ENCODE measurements around the gene KCTD7. TPM values are rescaled to one million over a fixed set of nuclear protein-coding genes. Genes with fewer than 3 reads are reported as not detected.
"Not testable (repeated sequence)": the region's sequence is repeated elsewhere in the genome, so short reads cannot be mapped to it uniquely, and the experiment has no call there.

KCTD7 gene
- total and polyA plus RNA-seq, 10 of the 15 experiments (the other 5 are each of a cell fraction or from before 2014, with no cell fraction given) = 1.6 to 18.0 (median 9.4) TPM

GRCh38 chr7:66580380-66580779 lies 48.3 kb upstream of the KCTD7 start:
- H3K79me2 ChIP-seq (ENCODE audit: control insufficient read depth, insufficient read depth, low read length) = peaks cover 42% of the 10 kb centered on the region
- H3K9ac ChIP-seq (ENCODE audit: control insufficient read depth, insufficient read depth, low read length); H3K27me3 ChIP-seq (replicated peaks in 1 of 2; ENCODE audit: control insufficient read depth in 2 of 2, insufficient read depth in 2 of 2, low read length in 1 of 2); RAD21 ChIA-PET (ENCODE audit: unreplicated experiment); H3K9me3 ChIP-seq (replicated peaks; ENCODE audit: control insufficient read depth, insufficient read depth, low read length); in situ Hi-C loops (cut with MboI); SMC1A ChIA-PET (ENCODE audit: uncharacterized antibody, unreplicated experiment); DNase-seq (ENCODE audit: low read depth, low spot score); H3K4me3 ChIP-seq; H3K36me3 ChIP-seq (ENCODE audit: control insufficient read depth in 2 of 2, insufficient read depth in 2 of 2, low read length in 1 of 2); H3K4me1 ChIP-seq (ENCODE audit: control insufficient read depth, insufficient read depth, low read length); POLR2A ChIA-PET; H2AFZ ChIP-seq (ENCODE audit: control insufficient read depth, low read depth, low read length); ATAC-seq; H4K20me1 ChIP-seq (ENCODE audit: control insufficient read depth, insufficient read depth); H3K4me2 ChIP-seq (ENCODE audit: control insufficient read depth, insufficient read depth); H3K27ac ChIP-seq (ENCODE audit: control insufficient read depth, insufficient read depth); FAIRE-seq; BruUV-seq (replicated peaks): not testable (repeated sequence)
- 47% methylated on average over 1 of the region's 1 CpG for WGBS (ENCODE audit: insufficient coverage, insufficient replicate concordance, low lambda C conversion rate, missing lambda C conversion rate)
- CTCF ChIA-PET = interaction anchor here (1.7 kb wide), 1 partner anchor 10 kb away, joined by 6 read pairs; no protein-coding TSS in a partner anchor
- intact Hi-C loops (cut with micrococcal nuclease; ENCODE audit: unreplicated experiment) = loop anchor here (10.0 kb wide), 1 partner anchor 164 kb away; the partner anchor contains the start of gene RABGEF1

- H4K20me1 ChIP-seq (ENCODE audit: control insufficient read depth, insufficient read depth); H3K36me3 ChIP-seq (ENCODE audit: control insufficient read depth in 2 of 2, insufficient read depth in 2 of 2, low read length in 1 of 2); H3K4me2 ChIP-seq (ENCODE audit: control insufficient read depth, insufficient read depth); BruUV-seq (replicated peaks); ATAC-seq; H2AFZ ChIP-seq (ENCODE audit: control insufficient read depth, low read depth, low read length); FAIRE-seq; SMC1A ChIA-PET (ENCODE audit: uncharacterized antibody, unreplicated experiment); CTCF ChIA-PET; DNase-seq (ENCODE audit: low read depth, low spot score); H3K9ac ChIP-seq (ENCODE audit: control insufficient read depth, insufficient read depth, low read length); H3K9me3 ChIP-seq (replicated peaks; ENCODE audit: control insufficient read depth, insufficient read depth, low read length); H3K27ac ChIP-seq (ENCODE audit: control insufficient read depth, insufficient read depth); H3K27me3 ChIP-seq (replicated peaks in 1 of 2; ENCODE audit: control insufficient read depth in 2 of 2, insufficient read depth in 2 of 2, low read length in 1 of 2); H3K4me1 ChIP-seq (ENCODE audit: control insufficient read depth, insufficient read depth, low read length); RAD21 ChIA-PET (ENCODE audit: unreplicated experiment); H3K4me3 ChIP-seq; in situ Hi-C loops (cut with MboI): not testable (repeated sequence)
- intact Hi-C loops (cut with micrococcal nuclease; ENCODE audit: unreplicated experiment) = loop anchor here (10.0 kb wide), 1 partner anchor 162 kb away; the partner anchor contains the start of gene RABGEF1
- 70% methylated on average over 4 of the region's 4 CpGs for WGBS (ENCODE audit: insufficient coverage, insufficient replicate concordance, low lambda C conversion rate, missing lambda C conversion rate)
- POLR2A ChIA-PET = interaction anchor here (1.1 kb wide), 1 partner anchor 15 kb away, joined by 4 read pairs; no protein-coding TSS in a partner anchor
- peaks cover 48% of the 10 kb centered on the region for H3K79me2 ChIP-seq (ENCODE audit: control insufficient read depth, insufficient read depth, low read length)
Measured at GRCh38 chr7:66582816-66583489, 45.7 kb upstream of the KCTD7 start.
